Mesodermal cell (in vitro differentiated cells): Measurements from ENCODE around the gene VEZT.

Source experiments
- H3K27ac ChIP-seq: 2 replicates; pipeline ENCODE4 v1.7.0; 2013; ENCODE audit warnings: mild to moderate bottlenecking, low read depth, low read length, moderate library complexity; ENCODE audit not compliant: severe bottlenecking
- H3K36me3 ChIP-seq: 2 replicates; pipeline ENCODE4 v1.7.1; 2013; ENCODE audit warnings: mild to moderate bottlenecking, low read length, moderate library complexity; ENCODE audit not compliant: control insufficient read depth, insufficient read depth
- H3K4me1 ChIP-seq: one replicate; pipeline ENCODE4 v1.7.1; 2013; ENCODE audit warnings: mild to moderate bottlenecking, low read length; ENCODE audit not compliant: insufficient read depth, control insufficient read depth, poor library complexity, severe bottlenecking
- H3K4me3 ChIP-seq: 2 replicates; pipeline ENCODE4 v1.7.0; 2013; ENCODE audit warnings: low read length, control low read depth, mild to moderate bottlenecking; ENCODE audit not compliant: insufficient read depth, poor library complexity, severe bottlenecking; ENCODE audit errors: extremely low read depth
- H3K9me3 ChIP-seq: 2 replicates; pipeline ENCODE4 v1.7.1; 2013; ENCODE audit warnings: mild to moderate bottlenecking, low read length, moderate library complexity; ENCODE audit not compliant: control insufficient read depth
- WGBS, 2 experiments: methylation state at CpG; one replicate each; pipeline ENCODE4 v1.1.5; 2013; ENCODE audit warnings: missing lambda C conversion rate in 2 of 2; ENCODE audit not compliant: insufficient coverage in 2 of 2; 5-methylcytosine and 5-hydroxymethylcytosine counted together

The VEZT gene

GRCh38 chr12:95200128-95200894, 17.3 kb upstream of the VEZT start:
- H3K9me3 ChIP-seq, result no peaks in the 10 kb centered on the region
- peaks cover 33% of the 10 kb centered on the region for H3K4me1 ChIP-seq
- WGBS, 2 experiments, result 95 to 96% methylated on average over 2 of the region's 5 CpGs
- H3K4me3 ChIP-seq, result no peak overlapping the region
- H3K27ac ChIP-seq, result no peak overlapping the region
- H3K36me3 ChIP-seq, result peaks cover 6% of the 10 kb centered on the region

GRCh38 chr12:95201056-95201670, 16.4 kb upstream of the VEZT start:
- Histone ChIP-seq H3K4me3 (no peak overlapping the region), H3K4me1 (peaks cover 40% of the 10 kb centered on the region), H3K36me3 (peaks cover 6% of the 10 kb centered on the region), H3K9me3 (no peaks in the 10 kb centered on the region), H3K27ac (no peak overlapping the region)
- WGBS, 2 experiments, result 80% methylated on average over 1 of the region's 4 CpGs; no CpG with 5 or more reads in 1 of the 2 experiments

DNA sequence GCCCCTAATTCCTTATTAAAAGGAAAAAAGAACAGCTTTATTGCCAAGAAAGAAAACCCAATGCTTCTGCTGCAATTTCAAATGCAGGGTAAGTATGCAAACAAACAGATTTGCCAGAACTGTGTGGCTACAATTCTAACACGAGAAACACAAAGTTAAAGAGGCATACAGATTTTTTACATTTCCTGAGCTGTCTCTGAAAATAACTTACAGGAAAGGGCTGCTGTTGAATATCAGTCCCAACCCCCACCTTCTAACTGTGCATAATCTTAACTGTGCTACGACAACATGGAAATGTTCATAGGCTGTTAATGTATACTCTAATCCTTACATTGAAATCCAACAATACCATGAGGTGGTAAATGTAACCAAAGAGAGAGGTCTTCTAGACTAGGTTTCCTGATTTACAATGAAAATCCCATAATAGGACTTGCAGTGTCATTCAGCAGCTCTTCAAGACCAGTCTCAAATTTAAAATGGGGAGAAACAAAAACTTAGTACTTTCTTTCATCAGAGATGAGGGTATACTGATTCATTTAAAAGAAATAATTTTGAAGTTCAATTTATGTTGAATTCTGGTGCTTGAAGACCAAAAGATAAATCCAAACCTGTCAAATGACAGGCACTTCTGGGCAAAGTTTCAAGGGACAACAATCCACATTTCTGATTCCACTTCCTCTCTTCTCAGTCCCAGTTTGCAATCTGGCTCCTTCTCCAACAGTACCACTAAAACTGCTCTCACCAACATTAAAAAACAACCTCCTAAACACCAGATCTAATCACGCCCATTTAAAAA, 14.7 kb upstream of the VEZT start:
- 78 to 92% methylated on average over 1 of the region's 3 CpGs for WGBS, 2 experiments
- peaks cover 16% of the 10 kb centered on the region for H3K36me3 ChIP-seq
- H3K9me3 ChIP-seq, result no peaks in the 10 kb centered on the region
- peaks cover 45% of the 10 kb centered on the region for H3K4me1 ChIP-seq
- peak overlapping the region; percentile 83 for H3K27ac ChIP-seq
- no peak overlapping the region for H3K4me3 ChIP-seq

DNA sequence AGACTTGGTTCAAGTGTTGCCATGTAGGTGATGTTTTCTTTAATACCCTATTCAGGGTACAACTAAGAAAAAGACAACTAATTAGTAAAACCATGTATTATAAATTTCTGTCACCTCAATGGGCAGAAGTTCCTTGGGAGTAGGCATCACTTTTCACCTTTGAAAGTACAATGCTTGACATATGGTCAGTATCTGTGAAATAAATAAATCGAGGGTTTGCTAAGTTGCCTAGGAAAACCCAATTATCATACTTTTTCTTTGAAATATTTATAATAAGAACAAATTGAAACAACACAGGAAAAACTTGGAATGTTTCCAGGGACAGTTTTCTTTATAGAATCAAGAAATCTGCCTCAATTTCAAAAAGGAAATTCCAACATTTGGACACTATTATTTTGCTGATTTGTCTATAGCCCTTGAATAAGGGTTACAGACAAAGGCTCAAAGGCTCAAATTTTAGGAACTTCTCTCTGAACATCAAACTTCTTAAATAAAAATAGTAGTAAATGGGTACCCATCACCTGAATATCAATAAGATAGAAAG, 14.0 kb upstream of the VEZT start:
- peak overlapping the region; percentile 83 for H3K27ac ChIP-seq
- no CpG with 5 or more reads among the region's 1 CpG for WGBS, 2 experiments
- no peak overlapping the region for H3K4me3 ChIP-seq
- peaks cover 21% of the 10 kb centered on the region for H3K36me3 ChIP-seq
- H3K9me3 ChIP-seq, result no peaks in the 10 kb centered on the region
- peaks cover 45% of the 10 kb centered on the region for H3K4me1 ChIP-seq

DNA sequence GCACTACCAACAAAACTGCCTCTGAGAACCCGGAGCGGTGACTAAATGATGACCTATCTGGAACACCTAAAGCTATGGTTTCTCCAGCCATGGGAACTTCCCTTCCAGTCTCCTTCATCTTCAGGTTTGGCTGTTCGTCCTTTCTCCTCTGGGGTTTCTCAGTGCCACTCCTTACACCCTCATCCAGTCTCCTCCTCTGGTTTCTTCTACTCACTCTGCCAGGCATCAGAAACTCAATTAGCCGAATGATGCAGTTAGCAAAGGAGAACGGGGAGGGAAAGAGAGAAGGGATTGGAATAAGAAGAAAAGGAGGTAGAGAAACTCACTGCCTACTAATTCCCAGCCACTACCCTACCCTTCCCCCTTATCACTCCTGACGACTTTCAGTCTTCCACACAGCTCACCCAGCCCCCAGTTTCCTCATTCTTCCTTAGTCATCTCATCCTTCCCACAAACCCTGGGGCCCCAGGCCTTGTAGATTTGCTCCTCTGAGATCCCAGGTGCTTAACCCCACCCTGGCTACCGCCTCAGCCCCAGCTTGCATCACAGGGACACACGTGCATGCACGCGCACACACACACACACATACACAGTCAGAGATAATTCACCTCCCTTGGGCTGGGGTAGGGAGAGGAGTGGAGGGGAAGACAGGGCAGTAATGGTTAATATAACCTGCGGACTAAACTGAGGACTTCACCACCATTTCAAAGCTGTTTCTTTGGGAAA, 13.3 kb upstream of the VEZT start:
- H3K27ac ChIP-seq, result peak overlapping the region; percentile 83

GRCh38 chr12:95205016-95205624, 12.5 kb upstream of the VEZT start:
- no peak overlapping the region for H3K4me3 ChIP-seq
- H3K4me1 ChIP-seq, result peaks cover 45% of the 10 kb centered on the region

More for the DNA sequence above, 13.3 kb upstream of the VEZT start:
- Histone ChIP-seq H3K4me1 (peaks cover 45% of the 10 kb centered on the region), H3K9me3 (no peaks in the 10 kb centered on the region), H3K36me3 (peaks cover 22% of the 10 kb centered on the region), H3K4me3 (no peak overlapping the region)
- WGBS, 2 experiments, result 64 to 74% methylated on average over 3 to 5 of the region's 11 CpGs

DNA sequence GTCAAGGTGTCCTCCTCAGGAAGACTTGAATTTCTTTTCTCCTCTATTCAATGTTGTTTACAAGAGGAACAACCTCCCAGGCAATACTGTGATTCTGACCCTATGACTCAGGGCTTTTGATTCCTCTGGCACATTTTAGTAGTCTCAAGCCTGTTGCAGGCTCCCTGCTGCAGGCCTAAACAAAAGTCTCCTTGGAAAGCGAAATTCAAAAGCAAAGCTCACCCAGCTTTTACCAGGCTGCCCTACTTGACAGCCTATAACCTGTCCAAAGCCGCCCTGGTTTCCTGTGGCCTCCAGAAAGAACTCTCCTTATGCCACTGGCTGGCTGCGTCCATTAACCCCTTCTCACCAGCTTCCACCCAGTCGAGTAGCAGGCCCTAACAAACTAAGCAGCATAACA, 11.9 kb upstream of the VEZT start:
- peaks cover 45% of the 10 kb centered on the region for H3K4me1 ChIP-seq
- peak overlapping the region; percentile 94 for H3K27ac ChIP-seq
- 20% methylated on average over 3 of the region's 4 CpGs for WGBS, 2 experiments
- no peak overlapping the region for H3K4me3 ChIP-seq
- H3K36me3 ChIP-seq, result peaks cover 33% of the 10 kb centered on the region
- H3K9me3 ChIP-seq, result no peaks in the 10 kb centered on the region

More at GRCh38 chr12:95205016-95205624, 12.5 kb upstream of the VEZT start:
- H3K9me3 ChIP-seq, result no peaks in the 10 kb centered on the region
- H3K27ac ChIP-seq, result peak overlapping the region; percentile 94
- 57 to 100% methylated on average over 1 of the region's 2 CpGs for WGBS, 2 experiments
- peaks cover 28% of the 10 kb centered on the region for H3K36me3 ChIP-seq

- Histone ChIP-seq H3K9me3 (no peaks in the 10 kb centered on the region), H3K36me3 (peaks cover 35% of the 10 kb centered on the region), H3K4me3 (no peak overlapping the region), H3K4me1 (peaks cover 40% of the 10 kb centered on the region), H3K27ac (peak overlapping the region; percentile 57)
- WGBS, 2 experiments, result 94 to 95% methylated on average over 2 to 3 of the region's 8 CpGs
Observed at GRCh38 chr12:95206916-95207315, 10.7 kb upstream of the VEZT start.

GRCh38 chr12:95207407-95207806, 10.2 kb upstream of the VEZT start:
- Histone ChIP-seq H3K4me1 (peaks cover 39% of the 10 kb centered on the region), H3K27ac (no peak overlapping the region), H3K9me3 (no peaks in the 10 kb centered on the region), H3K36me3 (peaks cover 35% of the 10 kb centered on the region), H3K4me3 (no peak overlapping the region)
- WGBS, 2 experiments, result 71 to 94% methylated on average over 2 of the region's 2 CpGs

DNA sequence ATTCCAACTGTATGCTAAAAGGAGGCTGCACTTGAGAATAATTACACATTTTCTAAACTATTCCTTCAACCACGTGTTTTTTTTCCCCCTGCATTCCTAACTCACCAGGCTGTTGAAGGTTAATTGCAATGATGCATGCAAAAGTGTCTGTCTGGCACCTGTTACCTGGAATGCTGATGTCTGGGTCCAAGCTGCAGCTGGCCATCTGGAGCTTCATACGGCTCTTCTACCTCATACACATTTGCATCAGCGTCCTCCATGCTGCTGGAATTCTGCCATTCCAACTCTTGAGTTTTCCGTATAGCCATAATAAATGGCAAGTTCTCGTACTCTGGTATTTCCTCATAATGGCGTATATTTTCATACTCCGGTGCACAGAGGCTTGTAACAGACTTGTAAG, 8.9 kb upstream of the VEZT start:
- WGBS, 2 experiments, result 88 to 92% methylated on average over 7 of the region's 7 CpGs
- H3K4me3 ChIP-seq, result no peak overlapping the region
- H3K36me3 ChIP-seq, result peaks cover 35% of the 10 kb centered on the region
- H3K4me1 ChIP-seq, result peaks cover 26% of the 10 kb centered on the region
- no peaks in the 10 kb centered on the region for H3K9me3 ChIP-seq
- H3K27ac ChIP-seq, result no peak overlapping the region
